GM18520 (cell line): ENCODE results near the gene CRISPLD2.
"Not testable (repeated sequence)": the region's sequence is repeated elsewhere in the genome, so short reads cannot be mapped to it uniquely, and the experiment has no call there.

Experiments
- ATAC-seq: cut with Tn5 transposase; IDR thresholded peaks from one replicate; pipeline ENCODE4 v1.9.1; 2021; ENCODE audit not compliant: unreplicated experiment

CRISPLD2 gene

GRCh38 chr16:84855435-84856202, 35.8 kb downstream of the CRISPLD2 start:
- not testable (repeated sequence) for ATAC-seq

GRCh38 chr16:84856203-84856581, 36.4 kb downstream of the CRISPLD2 start:
- not testable (repeated sequence) for ATAC-seq

- not testable (repeated sequence) for ATAC-seq
Observed at GRCh38 chr16:84856811-84857210, 37.0 kb downstream of the CRISPLD2 start.

GRCh38 chr16:84859681-84860080, 39.9 kb downstream of the CRISPLD2 start:
- ATAC-seq = no peak

GRCh38 chr16:84860383-84860782, 40.6 kb downstream of the CRISPLD2 start:
- ATAC-seq = no peak

- no peak for ATAC-seq
Observed at GRCh38 chr16:84861671-84862070, 41.9 kb downstream of the CRISPLD2 start.

- no peak for ATAC-seq
Observed at GRCh38 chr16:84862804-84863480, 43.2 kb downstream of the CRISPLD2 start.

GRCh38 chr16:84863481-84863814, 43.7 kb downstream of the CRISPLD2 start:
- ATAC-seq = no peak

- ATAC-seq = no peak
Observed at GRCh38 chr16:84864326-84864955, 44.7 kb downstream of the CRISPLD2 start.

- no peak for ATAC-seq
Observed at GRCh38 chr16:84867696-84868095, 47.9 kb downstream of the CRISPLD2 start.

- ATAC-seq = no peak
Observed at GRCh38 chr16:84868328-84868727, 48.5 kb downstream of the CRISPLD2 start.

- ATAC-seq = no peak
Observed at GRCh38 chr16:84868829-84869472, 49.2 kb downstream of the CRISPLD2 start.

- ATAC-seq = no peak
Observed at GRCh38 chr16:84869473-84869845, 49.7 kb downstream of the CRISPLD2 start.

GRCh38 chr16:84872971-84873370, 53.2 kb downstream of the CRISPLD2 start:
- ATAC-seq = not testable (repeated sequence)

- ATAC-seq = no peak
Observed at GRCh38 chr16:84874004-84874435, 54.2 kb downstream of the CRISPLD2 start.

- ATAC-seq = no peak
Observed at GRCh38 chr16:84874553-84874952, 54.8 kb downstream of the CRISPLD2 start.

GRCh38 chr16:84874983-84875382, 55.2 kb downstream of the CRISPLD2 start:
- no peak for ATAC-seq

- no peak for ATAC-seq
Observed at GRCh38 chr16:84875846-84876245, 56.1 kb downstream of the CRISPLD2 start.

- ATAC-seq = no peak
Observed at GRCh38 chr16:84876873-84877606, 57.3 kb downstream of the CRISPLD2 start.

- ATAC-seq = no peak
Observed at GRCh38 chr16:84878770-84879169, 59.0 kb downstream of the CRISPLD2 start.
